Measurements from ENCODE around the gene ADRA2C. TPM values are rescaled to one million over a fixed set of nuclear protein-coding genes. Genes with fewer than 3 reads are reported as not detected.

Gene ADRA2C
- total RNA-seq, 2 experiments from 2014 or later, result 0.21 TPM; not detected in 1

DNA sequence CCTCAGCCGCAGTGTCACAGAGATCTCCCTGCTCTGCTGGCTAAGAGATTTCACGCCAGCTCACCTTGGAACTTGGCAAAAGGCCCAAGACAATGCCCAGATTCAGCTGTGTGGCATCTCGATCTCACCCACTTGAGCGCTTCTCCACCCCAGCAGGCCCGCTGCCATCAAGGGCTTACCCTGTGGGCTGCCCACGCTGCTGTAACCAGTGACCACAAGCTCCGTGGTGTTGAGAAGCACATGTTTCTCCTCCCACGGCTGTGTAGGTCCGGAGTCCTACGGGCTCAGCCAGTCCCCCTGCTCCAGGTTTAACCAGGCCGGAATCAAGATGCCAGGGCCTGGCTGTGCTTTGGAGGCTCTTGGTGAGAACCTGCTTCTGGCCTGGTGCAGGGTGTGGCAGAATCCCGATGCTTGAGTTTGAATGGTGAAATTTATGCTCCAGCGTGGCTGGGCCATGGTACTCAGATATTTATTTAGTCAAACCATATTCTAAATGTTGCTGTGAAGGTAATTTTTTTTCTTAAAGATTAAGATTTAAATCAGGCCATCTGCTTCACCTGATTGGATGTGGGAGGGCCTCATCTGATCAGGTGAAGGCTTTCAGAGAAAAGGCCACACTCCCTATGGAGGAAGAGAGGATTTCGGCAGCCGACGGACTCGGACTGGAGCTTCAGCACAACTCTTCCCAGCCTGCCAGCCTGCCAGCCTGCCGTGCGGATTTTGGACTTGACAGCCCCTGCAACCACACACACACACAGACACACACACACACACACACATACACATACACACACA, 24.8 kb upstream of the ADRA2C start:
- H2AFZ ChIP-seq (ENCODE audit: low read length), result no peak overlapping the region
- H3K27ac ChIP-seq (ENCODE audit: low read depth, low read length, poor library complexity, severe bottlenecking), result no peak overlapping the region
- DNase-seq (ENCODE audit: low spot score), result no peak
- no peaks in the 10 kb centered on the region for H3K79me2 ChIP-seq (ENCODE audit: insufficient read depth, low read depth, low read length)
- TF ChIP-seq, protein P1, sequence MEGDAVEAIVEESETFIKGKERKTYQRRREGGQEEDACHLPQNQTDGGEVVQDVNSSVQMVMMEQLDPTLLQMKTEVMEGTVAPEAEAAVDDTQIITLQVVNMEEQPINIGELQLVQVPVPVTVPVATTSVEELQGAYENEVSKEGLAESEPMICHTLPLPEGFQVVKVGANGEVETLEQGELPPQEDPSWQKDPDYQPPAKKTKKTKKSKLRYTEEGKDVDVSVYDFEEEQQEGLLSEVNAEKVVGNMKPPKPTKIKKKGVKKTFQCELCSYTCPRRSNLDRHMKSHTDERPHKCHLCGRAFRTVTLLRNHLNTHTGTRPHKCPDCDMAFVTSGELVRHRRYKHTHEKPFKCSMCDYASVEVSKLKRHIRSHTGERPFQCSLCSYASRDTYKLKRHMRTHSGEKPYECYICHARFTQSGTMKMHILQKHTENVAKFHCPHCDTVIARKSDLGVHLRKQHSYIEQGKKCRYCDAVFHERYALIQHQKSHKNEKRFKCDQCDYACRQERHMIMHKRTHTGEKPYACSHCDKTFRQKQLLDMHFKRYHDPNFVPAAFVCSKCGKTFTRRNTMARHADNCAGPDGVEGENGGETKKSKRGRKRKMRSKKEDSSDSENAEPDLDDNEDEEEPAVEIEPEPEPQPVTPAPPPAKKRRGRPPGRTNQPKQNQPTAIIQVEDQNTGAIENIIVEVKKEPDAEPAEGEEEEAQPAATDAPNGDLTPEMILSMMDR (conservative IDR thresholded peaks at IDR 0.05; ENCODE audit: low read length), result no peak
- no peak for TF ChIP-seq EZH2phosphoT487 (IDR thresholded peaks at IDR 0.05; ENCODE audit: borderline replicate concordance, low read depth, low read length)
- intact Hi-C loops (cut with micrococcal nuclease; ENCODE audit: unreplicated experiment), result no loop called here
- no peaks in the 10 kb centered on the region for H3K9me3 ChIP-seq (ENCODE audit: low read length)
- no peaks in the 10 kb centered on the region for H3K9me2 ChIP-seq (ENCODE audit: insufficient read depth, low read length)
- ChIA-PET CTCF (ENCODE audit: unreplicated experiment) (no interaction called here), POLR2A (no interaction called here)
- H3K4me3 ChIP-seq (ENCODE audit: low read depth, low read length, poor library complexity, severe bottlenecking), result no peak overlapping the region
- H3K4me1 ChIP-seq (ENCODE audit: insufficient read depth, low read length, poor library complexity, severe bottlenecking), result no peaks in the 10 kb centered on the region
- H4K20me1 ChIP-seq (ENCODE audit: insufficient read depth, low read length), result no peaks in the 10 kb centered on the region
- no TSS peak for BruUV-seq (replicated peaks)
- H3K36me3 ChIP-seq (ENCODE audit: insufficient read depth, low read length), result no peaks in the 10 kb centered on the region
- H3K4me2 ChIP-seq (ENCODE audit: low read length), result no peak overlapping the region

DNA sequence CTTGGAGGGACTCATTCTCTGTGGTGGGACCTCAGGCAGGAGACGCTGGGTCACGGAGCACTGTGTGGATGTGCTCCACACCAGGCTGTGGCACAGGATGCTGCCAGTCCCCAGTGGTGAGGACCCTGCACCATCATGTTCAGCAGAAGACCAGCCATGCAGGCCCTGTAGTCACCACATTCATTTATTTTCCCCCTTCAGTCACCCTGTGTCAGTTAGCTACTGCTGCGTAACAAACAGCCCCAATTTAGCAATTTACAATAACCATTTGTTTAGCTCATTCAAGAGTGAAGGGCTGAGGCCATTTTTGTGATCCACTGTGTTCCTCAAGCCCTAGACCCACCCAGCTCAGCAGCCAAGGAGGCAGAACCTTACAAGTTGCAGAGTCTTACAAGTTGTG, 23.6 kb upstream of the ADRA2C start:
- Histone ChIP-seq H3K9me3 (ENCODE audit: low read length) (no peaks in the 10 kb centered on the region), H2AFZ (ENCODE audit: low read length) (no peak overlapping the region), H3K4me3 (ENCODE audit: low read depth, low read length, poor library complexity, severe bottlenecking) (no peak overlapping the region), H3K36me3 (ENCODE audit: insufficient read depth, low read length) (no peaks in the 10 kb centered on the region), H3K4me2 (ENCODE audit: low read length) (no peak overlapping the region), H3K9me2 (ENCODE audit: insufficient read depth, low read length) (no peaks in the 10 kb centered on the region), H3K27ac (ENCODE audit: low read depth, low read length, poor library complexity, severe bottlenecking) (no peak overlapping the region), H3K4me1 (ENCODE audit: insufficient read depth, low read length, poor library complexity, severe bottlenecking) (no peaks in the 10 kb centered on the region), H4K20me1 (ENCODE audit: insufficient read depth, low read length) (no peaks in the 10 kb centered on the region), H3K79me2 (ENCODE audit: insufficient read depth, low read depth, low read length) (no peaks in the 10 kb centered on the region)
- POLR2A ChIA-PET, result no interaction called here
- no peak for DNase-seq (ENCODE audit: low spot score)
- CTCF ChIA-PET (ENCODE audit: unreplicated experiment), result no interaction called here
- BruUV-seq (replicated peaks), result no TSS peak
- intact Hi-C loops (cut with micrococcal nuclease; ENCODE audit: unreplicated experiment), result no loop called here
- TF ChIP-seq, protein P1 (conservative IDR thresholded peaks at IDR 0.05; ENCODE audit: low read length), result no peak
- no peak for TF ChIP-seq EZH2phosphoT487 (IDR thresholded peaks at IDR 0.05; ENCODE audit: borderline replicate concordance, low read depth, low read length)

DNA sequence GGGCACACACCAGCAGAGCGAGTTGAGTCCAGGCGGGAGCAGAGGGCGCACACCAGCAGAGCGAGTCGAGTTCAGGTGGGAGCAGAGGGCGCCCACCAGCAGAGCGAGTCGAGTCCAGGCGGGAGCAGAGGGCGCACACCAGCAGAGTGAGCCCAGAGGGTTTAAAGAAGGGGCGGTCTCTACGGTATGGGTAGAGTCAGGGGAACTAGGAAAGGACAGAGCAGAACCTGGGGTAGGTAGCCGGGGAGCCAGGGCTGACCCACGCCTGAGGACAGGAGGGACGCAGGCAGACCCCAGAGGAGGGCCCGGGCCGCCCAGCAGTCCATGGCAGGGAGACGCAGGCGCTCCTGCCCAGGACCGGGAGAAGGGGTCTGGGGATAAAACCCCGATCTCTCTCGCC, 22.0 kb upstream of the ADRA2C start:
- CTCF ChIA-PET (ENCODE audit: unreplicated experiment), result no interaction called here
- Histone ChIP-seq H3K4me1 (ENCODE audit: insufficient read depth, low read length, poor library complexity, severe bottlenecking) (no peaks in the 10 kb centered on the region), H3K9me3 (ENCODE audit: low read length) (no peaks in the 10 kb centered on the region), H2AFZ (ENCODE audit: low read length) (no peak overlapping the region), H4K20me1 (ENCODE audit: insufficient read depth, low read length) (no peaks in the 10 kb centered on the region), H3K4me3 (ENCODE audit: low read depth, low read length, poor library complexity, severe bottlenecking) (no peak overlapping the region), H3K79me2 (ENCODE audit: insufficient read depth, low read depth, low read length) (no peaks in the 10 kb centered on the region), H3K36me3 (ENCODE audit: insufficient read depth, low read length) (no peaks in the 10 kb centered on the region), H3K9me2 (ENCODE audit: insufficient read depth, low read length) (no peaks in the 10 kb centered on the region), H3K27ac (ENCODE audit: low read depth, low read length, poor library complexity, severe bottlenecking) (no peak overlapping the region), H3K4me2 (ENCODE audit: low read length) (no peak overlapping the region)
- BruUV-seq (replicated peaks), result no TSS peak
- POLR2A ChIA-PET, result no interaction called here
- intact Hi-C loops (cut with micrococcal nuclease; ENCODE audit: unreplicated experiment), result no loop called here
- TF ChIP-seq, protein P1 (conservative IDR thresholded peaks at IDR 0.05; ENCODE audit: low read length), result no peak
- no peak for TF ChIP-seq EZH2phosphoT487 (IDR thresholded peaks at IDR 0.05; ENCODE audit: borderline replicate concordance, low read depth, low read length)
- DNase-seq (ENCODE audit: low spot score), result no peak

Measured in OCI-LY7 (cell line).